HG03045 (cell line): Measurements from ENCODE around the gene SPAG4.

Source experiments
- ATAC-seq: cut with Tn5 transposase; IDR thresholded peaks from one replicate; pipeline ENCODE4 v1.9.1; 2021; ENCODE audit warnings: mild to moderate bottlenecking, moderate library complexity; ENCODE audit not compliant: unreplicated experiment

SPAG4 gene

GRCh38 chr20:35598899-35599775 lies 16.5 kb upstream of the SPAG4 start:
- no peak for ATAC-seq

GRCh38 chr20:35599776-35600120 lies 15.9 kb upstream of the SPAG4 start:
- no peak for ATAC-seq

- ATAC-seq, result no peak
Observed at GRCh38 chr20:35600176-35600992, 15.2 kb upstream of the SPAG4 start.

DNA sequence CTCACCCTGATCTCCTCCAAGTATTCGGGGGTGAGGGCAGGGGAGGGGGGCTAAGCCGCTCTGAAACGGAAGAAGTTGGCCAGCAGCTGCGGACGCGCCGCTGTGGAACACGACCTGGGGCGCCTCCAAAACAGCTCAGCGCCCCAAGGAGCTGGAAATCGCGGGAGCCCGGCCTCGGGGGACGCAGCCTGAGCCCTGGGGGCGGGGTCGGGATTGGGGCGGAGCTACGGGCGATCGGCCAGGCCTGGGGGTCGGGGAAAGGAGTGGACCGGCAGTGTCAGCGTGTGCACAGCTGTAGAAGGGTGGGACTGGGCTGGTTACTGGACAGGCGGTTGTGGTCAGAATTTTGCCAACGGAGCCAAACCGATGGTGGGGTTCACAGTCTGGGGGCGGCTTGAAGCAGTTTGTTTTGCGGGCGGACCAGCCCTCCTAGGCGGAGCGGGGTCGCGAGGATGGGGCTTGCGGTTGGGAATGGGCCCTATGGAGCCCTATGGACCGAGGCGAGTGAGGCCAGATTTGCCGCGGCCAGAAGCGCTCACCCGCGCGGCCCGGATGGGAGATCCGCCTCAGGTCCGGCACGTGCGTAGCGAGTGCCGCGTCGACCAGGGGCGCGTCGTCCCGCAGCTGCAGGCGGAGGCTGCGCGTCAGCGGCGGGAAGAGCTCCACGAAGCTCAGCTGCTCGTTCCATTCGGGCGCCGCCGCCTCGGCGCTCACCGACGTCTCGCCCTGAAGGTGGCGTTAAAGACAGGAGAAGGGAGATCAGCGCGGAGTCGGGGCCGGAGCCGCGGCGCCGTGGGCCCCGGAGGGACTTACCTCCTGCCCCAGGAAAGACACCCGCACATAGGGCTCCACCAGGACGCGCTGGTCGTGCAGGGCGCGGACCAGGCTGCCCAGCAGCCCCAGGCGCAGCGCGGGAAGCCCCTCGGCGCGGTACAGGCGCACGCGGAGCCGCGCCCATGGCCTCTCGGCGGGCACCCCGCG lies 14.3 kb upstream of the SPAG4 start:
- no peak for ATAC-seq

DNA sequence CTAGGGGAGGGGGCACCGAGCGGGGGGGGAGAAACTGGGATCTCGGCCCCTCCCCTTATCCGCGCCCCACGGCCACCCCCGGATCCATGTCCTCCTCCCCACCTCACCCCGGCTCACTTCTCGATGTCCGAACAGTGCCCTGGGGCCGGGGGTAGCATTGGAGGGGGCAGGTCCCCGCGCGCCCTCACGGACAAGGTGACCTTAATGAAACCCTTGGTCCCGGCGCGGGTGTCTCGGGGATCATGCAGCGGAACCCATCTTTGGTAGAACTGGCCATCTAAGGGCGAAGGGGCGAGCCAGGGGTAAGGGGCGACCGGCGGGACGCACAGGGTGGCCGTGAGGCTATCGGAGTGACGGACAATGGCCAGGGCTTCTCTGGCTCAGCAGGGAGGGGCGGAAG lies 13.6 kb upstream of the SPAG4 start:
- ATAC-seq, result no peak

GRCh38 chr20:35602851-35603495 lies 12.7 kb upstream of the SPAG4 start:
- ATAC-seq, result no peak

DNA sequence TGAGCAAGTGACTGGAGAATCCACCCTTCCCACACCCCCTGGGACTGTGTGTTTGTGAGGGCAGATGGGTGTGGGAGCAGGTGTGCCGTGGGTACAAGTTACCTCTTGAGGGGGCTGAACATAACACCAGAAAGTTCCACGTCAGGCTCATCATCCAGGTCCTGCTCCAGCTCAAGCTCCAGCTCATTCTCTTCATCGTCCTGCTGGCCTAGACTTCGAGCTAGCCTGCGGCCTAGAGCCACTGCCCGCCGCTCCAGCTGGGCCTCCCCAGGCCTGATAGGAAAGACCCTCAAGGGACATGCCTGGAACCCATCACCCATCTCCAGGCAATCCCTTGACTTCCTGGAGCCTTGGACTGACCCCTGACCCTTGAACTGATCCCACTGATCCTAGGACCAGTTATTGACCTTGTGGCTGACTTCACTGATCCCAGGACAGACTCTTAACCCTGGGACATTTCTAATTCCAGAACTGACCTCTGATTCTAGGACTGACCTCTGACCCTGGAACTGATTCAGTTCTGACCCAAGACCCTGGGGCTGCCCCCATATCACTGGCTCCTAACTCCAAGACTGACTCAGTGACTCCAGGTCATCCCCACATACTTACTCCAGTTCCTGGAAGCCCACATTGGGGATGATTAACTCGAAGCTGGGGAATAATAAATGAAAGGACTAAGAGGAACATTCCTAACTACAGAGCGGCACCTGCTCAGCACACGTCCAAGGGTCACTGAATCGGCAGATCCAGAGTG lies 11.8 kb upstream of the SPAG4 start:
- ATAC-seq, result no peak

DNA sequence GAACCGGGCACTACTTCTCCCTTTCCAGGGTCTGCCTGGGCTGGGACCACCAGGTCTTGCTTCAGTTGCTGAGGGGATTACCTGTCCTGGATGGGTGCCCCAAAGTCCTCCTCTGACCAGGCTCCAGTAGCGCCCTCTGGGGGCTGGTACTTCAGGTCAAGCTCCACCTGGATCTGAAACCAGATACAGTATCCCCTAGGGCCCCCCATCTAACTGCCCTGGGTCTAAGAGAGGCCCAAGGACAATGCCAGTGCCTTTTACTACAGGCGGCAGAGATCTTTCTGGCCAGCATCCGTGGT lies 11.2 kb upstream of the SPAG4 start:
- no peak for ATAC-seq

GRCh38 chr20:35606127-35606526 lies 9.5 kb upstream of the SPAG4 start:
- ATAC-seq, result no peak

GRCh38 chr20:35607003-35607735 lies 8.5 kb upstream of the SPAG4 start:
- no peak for ATAC-seq

GRCh38 chr20:35610833-35611427 lies 4.7 kb upstream of the SPAG4 start:
- ATAC-seq, result no peak

GRCh38 chr20:35611482-35611881 lies 4.1 kb upstream of the SPAG4 start:
- no peak for ATAC-seq

DNA sequence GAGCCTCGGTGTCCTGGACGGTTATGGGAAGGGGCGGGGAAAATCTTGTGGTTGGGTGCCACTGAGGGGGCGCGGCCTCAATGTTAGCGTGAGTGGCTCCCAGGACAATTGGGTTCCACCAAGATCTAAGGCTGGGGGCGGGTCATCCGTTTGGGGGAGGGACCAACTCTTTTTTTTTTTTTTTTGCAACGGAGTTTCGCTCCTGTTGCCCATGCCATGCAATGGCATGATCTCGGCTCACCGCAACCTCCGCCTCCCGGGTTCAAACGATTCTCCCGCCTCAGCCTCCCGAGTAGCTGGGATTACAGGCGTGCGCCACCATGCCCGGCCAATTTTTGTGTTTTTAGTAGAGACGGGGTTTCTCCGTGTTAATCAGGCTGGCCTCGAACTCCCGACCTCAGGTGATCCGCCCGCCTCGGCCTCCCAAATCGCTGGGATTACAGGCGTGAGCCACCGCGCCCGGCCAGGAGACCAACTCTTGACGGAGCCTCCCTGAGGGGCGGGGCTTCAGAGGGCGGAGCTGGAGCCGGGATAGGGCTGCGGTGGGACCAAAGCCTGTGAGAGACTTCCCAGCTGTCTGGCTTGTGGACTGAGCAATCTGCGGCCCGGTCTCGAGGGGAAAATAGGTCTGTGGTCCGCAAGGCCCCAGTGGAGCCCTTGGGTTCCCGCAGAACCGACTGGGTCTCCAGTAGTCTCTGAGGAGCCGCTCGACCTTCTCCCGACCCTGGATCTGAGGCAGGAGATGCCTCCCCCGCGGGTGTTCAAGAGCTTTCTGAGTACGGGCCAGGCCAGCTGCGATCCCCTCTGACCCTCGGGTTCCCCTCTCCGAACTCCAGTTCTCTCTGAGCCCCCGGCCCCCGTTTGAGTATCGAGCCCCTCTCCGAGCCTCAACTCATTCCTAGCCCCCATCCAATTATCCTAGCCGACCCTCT lies 1.1 kb downstream of the SPAG4 start:
- peak; percentile 23 for ATAC-seq

GRCh38 chr20:35617397-35618262 lies 2.0 kb downstream of the SPAG4 start:
- ATAC-seq, result no peak

GRCh38 chr20:35618263-35619131 lies 2.9 kb downstream of the SPAG4 start:
- ATAC-seq, result no peak
